GM12874 (cell line): ENCODE results near the gene ADGRE2.
"Not testable (repeated sequence)": the region's sequence is repeated elsewhere in the genome, so short reads cannot be mapped to it uniquely, and the experiment has no call there.

Experiments
- CTCF ChIP-seq: IDR thresholded peaks from 2 replicates; pipeline ENCODE4 v1.5.1; 2011; ENCODE audit warnings: low read depth, mild to moderate bottlenecking, control low read depth, low read length, moderate library complexity; ENCODE audit not compliant: insufficient read depth

The ADGRE2 gene

GRCh38 chr19:14778110-14778845, at the start of gene ADGRE2:
Gene ADGRE2 (minus strand): TSS chr19:14778560. CDS start chr19:14776756, 1,804 bp downstream.
- TF ChIP-seq CTCF: not testable (repeated sequence)

- TF ChIP-seq CTCF: no peak
These were observed 47.6 kb upstream of the ADGRE2 start for GRCh38 chr19:14826006-14826405.

GRCh38 chr19:14821937-14822336, 43.6 kb upstream of the ADGRE2 start:
- no peak for TF ChIP-seq CTCF

- no peak for TF ChIP-seq CTCF
These were observed 40.2 kb upstream of the ADGRE2 start for GRCh38 chr19:14818588-14818987.

GRCh38 chr19:14817052-14817451, 38.7 kb upstream of the ADGRE2 start:
- no peak for TF ChIP-seq CTCF

GRCh38 chr19:14814982-14815652, 36.8 kb upstream of the ADGRE2 start:
- TF ChIP-seq CTCF: no peak

- TF ChIP-seq CTCF: no peak
These were observed 31.1 kb upstream of the ADGRE2 start for GRCh38 chr19:14809272-14810057.
